IMR-90 (cell line): ENCODE results near the gene XIAP. TPM values are rescaled to one million over a fixed set of nuclear protein-coding genes. Genes with fewer than 3 reads are reported as not detected.

Experiments
- ATAC-seq: fragments of 200-7000 bp; cut with Tn5 transposase; 2 replicates; pipeline ENCODE4 v1.9.1; 2020; ENCODE audit warnings: low read depth, mild to moderate bottlenecking, moderate library complexity
- BruUV-seq: library from RNA; stranded (reverse); fragments of 400-500 nt; replicated peaks from 2 replicates; lab custom pipeline; 2021; lab: Mats Ljungman, UMichigan
- CTCF ChIA-PET: fragments of 300-600 bp; formaldehyde crosslinking; extraction: SDS; loops from one replicate; lab custom pipeline; 2021; ENCODE audit warnings: antibody characterized with exemption; lab: Yijun Ruan, JAX
- POLR2A ChIA-PET: fragments of 300-600 bp; sonication (Branson Sonifier 250); formaldehyde crosslinking; loops from one replicate; lab custom pipeline; 2022; ENCODE audit warnings: antibody characterized with exemption; ENCODE audit not compliant: unreplicated experiment; lab: Charles Lee
- DNase-seq: peaks from one replicate; pipeline ENCODE4 v3.0.0; 2013
- H2AFZ ChIP-seq: replicated peaks from 2 replicates; pipeline ENCODE3; 2013; ENCODE audit warnings: low read length, mild to moderate bottlenecking; ENCODE audit not compliant: poor library complexity
- H2AK5ac ChIP-seq: 2 replicates; pipeline ENCODE4 v1.6.1; 2013; ENCODE audit warnings: low read depth, low read length, inconsistent platforms
- H2AK9ac ChIP-seq: replicated peaks from 2 replicates; pipeline ENCODE3; 2013; ENCODE audit warnings: mild to moderate bottlenecking, low read depth, low read length, moderate library complexity; ENCODE audit not compliant: poor library complexity
- H2BK120ac ChIP-seq: 2 replicates; pipeline ENCODE4 v1.6.1; 2013; ENCODE audit warnings: low read depth, low read length, inconsistent platforms
- H2BK15ac ChIP-seq: 3 replicates; pipeline ENCODE4 v1.6.1; 2013; ENCODE audit warnings: low read depth, low read length, inconsistent platforms
- H2BK20ac ChIP-seq: 2 replicates; pipeline ENCODE4 v1.6.1; 2013; ENCODE audit warnings: low read depth, mild to moderate bottlenecking, inconsistent platforms, low read length, moderate library complexity
- H2BK5ac ChIP-seq: 2 replicates; pipeline ENCODE4 v1.6.1; 2013; ENCODE audit warnings: mild to moderate bottlenecking, low read depth, low read length, inconsistent platforms; ENCODE audit not compliant: poor library complexity, severe bottlenecking
- H3K14ac ChIP-seq: replicated peaks from 2 replicates; pipeline ENCODE4 v1.6.1; 2013; ENCODE audit warnings: low read depth, low read length, inconsistent platforms
- H3K18ac ChIP-seq: 2 replicates; pipeline ENCODE4 v1.6.1; 2013; ENCODE audit warnings: low read depth, low read length, control low read depth
- H3K23ac ChIP-seq: 2 replicates; pipeline ENCODE4 v1.6.1; 2013; ENCODE audit warnings: low read depth, low read length, inconsistent platforms
- H3K27ac ChIP-seq: 2 replicates; pipeline ENCODE4 v1.5.1; 2013; ENCODE audit warnings: mild to moderate bottlenecking, control low read depth, low read length; ENCODE audit not compliant: insufficient read depth
- H3K27me3 ChIP-seq: 2 replicates; pipeline ENCODE4 v1.6.1; 2013; ENCODE audit warnings: low read length; ENCODE audit not compliant: control insufficient read depth, insufficient read depth
- H3K36me3 ChIP-seq: 2 replicates; pipeline ENCODE4 v1.6.1; 2013; ENCODE audit warnings: low read length, mixed read lengths; ENCODE audit not compliant: control insufficient read depth, insufficient read depth
- H3K4ac ChIP-seq: 2 replicates; pipeline ENCODE4 v1.6.1; 2013; ENCODE audit warnings: low read depth, low read length, inconsistent platforms
- H3K4me1 ChIP-seq: 2 replicates; pipeline ENCODE4 v1.6.1; 2013; ENCODE audit warnings: low read length, mixed read lengths; ENCODE audit not compliant: control insufficient read depth, insufficient read depth
- H3K4me2 ChIP-seq: 2 replicates; pipeline ENCODE4 v1.6.1; 2013; ENCODE audit warnings: low read depth, mild to moderate bottlenecking, control low read depth, low read length, moderate library complexity
- H3K4me3 ChIP-seq: 2 replicates; pipeline ENCODE4 v1.5.1; 2013; ENCODE audit warnings: low read depth, mild to moderate bottlenecking, control low read depth, low read length, moderate library complexity; ENCODE audit not compliant: insufficient read depth
- H3K56ac ChIP-seq: 2 replicates; pipeline ENCODE4 v1.6.1; 2013; ENCODE audit warnings: low read length, inconsistent platforms; ENCODE audit not compliant: insufficient read depth; ENCODE audit errors: extremely low read depth
- H3K79me1 ChIP-seq, 2 experiments: 2 replicates each; pipeline ENCODE4 v1.6.1; 2013; ENCODE audit warnings: low read length in 2 of 2, inconsistent platforms in 1 of 2, low read depth in 1 of 2
- H3K9ac ChIP-seq: 2 replicates; pipeline ENCODE4 v1.6.1; 2013; ENCODE audit warnings: low read depth, low read length, control low read depth
- H3K9me1 ChIP-seq: 2 replicates; pipeline ENCODE4 v1.6.1; 2013; ENCODE audit warnings: low read length, inconsistent platforms; ENCODE audit not compliant: insufficient read depth
- H3K9me3 ChIP-seq: 2 replicates; pipeline ENCODE4 v1.6.1; 2013; ENCODE audit warnings: low read length; ENCODE audit not compliant: control insufficient read depth, insufficient read depth
- H4K20me1 ChIP-seq: 2 replicates; pipeline ENCODE4 v1.6.1; 2013; ENCODE audit warnings: low read length, inconsistent platforms; ENCODE audit not compliant: insufficient read depth
- H4K5ac ChIP-seq: 2 replicates; pipeline ENCODE4 v1.6.1; 2013; ENCODE audit warnings: mild to moderate bottlenecking, low read depth, low read length, control low read depth
- H4K8ac ChIP-seq, 2 experiments: 2 replicates each; pipeline ENCODE4 v1.6.1; 2013; ENCODE audit warnings: low read depth in 2 of 2, low read length in 2 of 2, control low read depth in 1 of 2, inconsistent platforms in 1 of 2
- H4K91ac ChIP-seq: 2 replicates; pipeline ENCODE4 v1.6.1; 2013; ENCODE audit warnings: low read depth, low read length, inconsistent platforms; ENCODE audit not compliant: insufficient read depth
- BHLHE40 ChIP-seq: fragments of 150-350 bp; IDR thresholded peaks from 2 replicates; pipeline ENCODE4 v1.6.1; 2016; ENCODE audit warnings: mild to moderate bottlenecking, low read depth, low read length
- CEBPB ChIP-seq: IDR thresholded peaks from 2 replicates; pipeline ENCODE4 v1.6.1; 2012; ENCODE audit warnings: low read depth, low read length, improper control_type of control experiment
- CHD1 ChIP-seq: IDR thresholded peaks from 2 replicates; pipeline ENCODE4 v1.6.1; 2012; ENCODE audit warnings: low read depth, low read length, improper control_type of control experiment
- CTCF ChIP-seq: conservative IDR thresholded peaks from 2 replicates; pipeline ENCODE4 v1.5.1; 2012; ENCODE audit warnings: mild to moderate bottlenecking, low read depth, low read length, improper control_type of control experiment
- ELK1 ChIP-seq: fragments of 150-350 bp; IDR thresholded peaks from 2 replicates; pipeline ENCODE4 v1.6.1; 2016; ENCODE audit warnings: low read depth, mild to moderate bottlenecking, low read length, moderate library complexity, borderline replicate concordance
- FOS ChIP-seq: fragments of 150-350 bp; IDR thresholded peaks from 2 replicates; pipeline ENCODE4 v1.6.1; 2016; ENCODE audit warnings: low read depth, low read length
- MAFK ChIP-seq: IDR thresholded peaks from 2 replicates; pipeline ENCODE4 v1.6.1; 2012; ENCODE audit warnings: low read depth, low read length, improper control_type of control experiment
- MAZ ChIP-seq: IDR thresholded peaks from 2 replicates; pipeline ENCODE4 v1.6.1; 2012; ENCODE audit warnings: low read depth, mild to moderate bottlenecking, low read length, improper control_type of control experiment, moderate library complexity, borderline replicate concordance
- MXI1 ChIP-seq: IDR thresholded peaks from 2 replicates; pipeline ENCODE4 v1.6.1; 2012; ENCODE audit warnings: low read depth, mild to moderate bottlenecking, low read length, moderate library complexity, borderline replicate concordance
- NFE2L2 ChIP-seq: fragments of 150-350 bp; IDR thresholded peaks from 2 replicates; pipeline ENCODE4 v1.6.1; 2016; ENCODE audit warnings: low read depth, mild to moderate bottlenecking, low read length
- RAD21 ChIP-seq: IDR thresholded peaks from 2 replicates; pipeline ENCODE4 v1.6.1; 2012; ENCODE audit warnings: low read length, improper control_type of control experiment
- RCOR1 ChIP-seq: IDR thresholded peaks from 2 replicates; pipeline ENCODE4 v1.6.1; 2012; ENCODE audit warnings: mild to moderate bottlenecking, low read length, improper control_type of control experiment; ENCODE audit not compliant: insufficient replicate concordance
- RFX5 ChIP-seq: IDR thresholded peaks from 2 replicates; pipeline ENCODE4 v1.8.0; 2012; ENCODE audit warnings: low read depth, mild to moderate bottlenecking, low read length, moderate library complexity
- SMC3 ChIP-seq: fragments of 150-350 bp; IDR thresholded peaks from 2 replicates; pipeline ENCODE4 v1.6.1; 2016; ENCODE audit warnings: low read depth, mild to moderate bottlenecking, antibody characterized with exemption, low read length, moderate library complexity
- USF2 ChIP-seq: fragments of 150-350 bp; IDR thresholded peaks from 2 replicates; pipeline ENCODE4 v1.6.1; 2017; ENCODE audit warnings: mild to moderate bottlenecking, antibody characterized with exemption, low read length, low read depth
- WGBS, 2 experiments: methylation state at CpG; one replicate each; pipeline versions ENCODE4 v1.1.5 to v1.1.7; 2013; ENCODE audit warnings: missing lambda C conversion rate in 2 of 2; ENCODE audit not compliant: insufficient read length in 1 of 2; ENCODE audit errors: extremely low coverage in 2 of 2; 5-methylcytosine and 5-hydroxymethylcytosine counted together
- dilution Hi-C: fragments of 300-500 bp; cut with HindIII; formaldehyde crosslinking; loops from one replicate; pipeline ENCODE4 v1.14.3; 2018; ENCODE audit warnings: low sequenced_read_pairs; ENCODE audit not compliant: unreplicated experiment
- in situ Hi-C: fragments of 300-500 bp; cut with MboI; formaldehyde crosslinking; loops from 3 replicates; pipeline ENCODE4 v1.14.3; 2019; ENCODE audit warnings: low sequenced_read_pairs, inconsistent platforms, mixed read lengths
- intact Hi-C: fragments of 100-400 bp; cut with micrococcal nuclease; formaldehyde crosslinking; loops from 2 replicates; pipeline ENCODE4 v1.10.0; 2022
- polyA plus RNA-seq, 3 experiments: library from polyadenylated mRNA; depleted of rRNA; stranded (reverse); fragments of >200 nt; gene quantifications; 2 replicates each; pipeline ENCODE4 v1.2.3, GENCODE V29; 2012; ENCODE audit warnings: low replicate concordance in 1 of 3
- total RNA-seq: library from RNA; depleted of rRNA; stranded (reverse); fragments of >200 nt; gene quantifications from 2 replicates; pipeline ENCODE4 v1.2.3, GENCODE V29; 2012

XIAP gene
- total and polyA plus RNA-seq, 2 of the 4 experiments (the other 2 are of a cell fraction): 8.1 to 17.4 TPM

- no peak overlapping the region for H3K23ac ChIP-seq
- no peak overlapping the region for H2AK5ac ChIP-seq
- ATAC-seq (no peak; the same call in 1 of the 2 replicates), DNase-seq (peak; percentile 28)
- peaks cover 10% of the 10 kb centered on the region for H3K36me3 ChIP-seq
- H3K9me1 ChIP-seq: no peaks in the 10 kb centered on the region
- TF ChIP-seq USF2: no peak
- no peak for TF ChIP-seq BHLHE40
- no peak for TF ChIP-seq MAFK
- TF ChIP-seq CHD1: no peak
- TF ChIP-seq MXI1: no peak
- no peak for TF ChIP-seq FOS
- no peak for TF ChIP-seq ELK1
- no peak for TF ChIP-seq RAD21
- TF ChIP-seq CTCF: no peak
- no peak for TF ChIP-seq NFE2L2
- TF ChIP-seq RCOR1: no peak
- no peak for TF ChIP-seq CEBPB
- TF ChIP-seq RFX5: no peak
- no peak for TF ChIP-seq MAZ
- no peak for TF ChIP-seq SMC3
- no peak overlapping the region for H3K27ac ChIP-seq
- no peak overlapping the region for H3K18ac ChIP-seq
- no peak overlapping the region for H4K5ac ChIP-seq
- no peak overlapping the region for H2BK120ac ChIP-seq
- no TSS peak for BruUV-seq
- CTCF ChIA-PET: interaction anchor here (1.2 kb wide), 1 partner anchor 66 kb away, joined by 3 read pairs; no protein-coding TSS in a partner anchor
- H3K79me1 ChIP-seq: no peaks in the 10 kb centered on the region; a peak in 1 of 4 replicates
- no peak overlapping the region for H4K91ac ChIP-seq
- intact Hi-C loops (no loop called here), in situ Hi-C loops (no loop called here), dilution Hi-C loops (no loop called here)
- no peak overlapping the region for H3K4ac ChIP-seq
- no peaks in the 10 kb centered on the region for H3K9me3 ChIP-seq
- no peak overlapping the region for H2BK15ac ChIP-seq
- no peaks in the 10 kb centered on the region for H4K20me1 ChIP-seq
- H3K27me3 ChIP-seq: no peaks in the 10 kb centered on the region
- H4K8ac ChIP-seq: no peak overlapping the region
- POLR2A ChIA-PET: interaction anchor here (0.6 kb wide), 1 partner anchor 92 kb away, joined by 4 read pairs; no protein-coding TSS in a partner anchor
- H3K4me1 ChIP-seq: no peaks in the 10 kb centered on the region
- H3K4me3 ChIP-seq: no peak overlapping the region
- no peak overlapping the region for H2AFZ ChIP-seq
- no peak overlapping the region for H3K9ac ChIP-seq
- no peak overlapping the region for H3K56ac ChIP-seq
- no peak overlapping the region for H2AK9ac ChIP-seq
- no peak overlapping the region for H3K14ac ChIP-seq
- no peak overlapping the region for H2BK5ac ChIP-seq
- H3K4me2 ChIP-seq: no peak overlapping the region
- no CpG with 5 or more reads among the region's 3 CpGs for WGBS, 2 experiments
- no peak overlapping the region for H2BK20ac ChIP-seq
Observed at GRCh38 chrX:123899701-123900100, 39.8 kb downstream of the XIAP start.
